8988T (cell line): ENCODE results near the gene D2HGDH.
A peak's percentile ranks its signal among the peaks of the same experiment; 100 is the strongest.
"Not testable (repeated sequence)": the region's sequence is repeated elsewhere in the genome, so short reads cannot be mapped to it uniquely, and the experiment has no call there.

ENCODE experiments used
- DNase-seq: peaks from one replicate; pipeline ENCODE4 v3.0.0; 2011

Gene D2HGDH

DNA sequence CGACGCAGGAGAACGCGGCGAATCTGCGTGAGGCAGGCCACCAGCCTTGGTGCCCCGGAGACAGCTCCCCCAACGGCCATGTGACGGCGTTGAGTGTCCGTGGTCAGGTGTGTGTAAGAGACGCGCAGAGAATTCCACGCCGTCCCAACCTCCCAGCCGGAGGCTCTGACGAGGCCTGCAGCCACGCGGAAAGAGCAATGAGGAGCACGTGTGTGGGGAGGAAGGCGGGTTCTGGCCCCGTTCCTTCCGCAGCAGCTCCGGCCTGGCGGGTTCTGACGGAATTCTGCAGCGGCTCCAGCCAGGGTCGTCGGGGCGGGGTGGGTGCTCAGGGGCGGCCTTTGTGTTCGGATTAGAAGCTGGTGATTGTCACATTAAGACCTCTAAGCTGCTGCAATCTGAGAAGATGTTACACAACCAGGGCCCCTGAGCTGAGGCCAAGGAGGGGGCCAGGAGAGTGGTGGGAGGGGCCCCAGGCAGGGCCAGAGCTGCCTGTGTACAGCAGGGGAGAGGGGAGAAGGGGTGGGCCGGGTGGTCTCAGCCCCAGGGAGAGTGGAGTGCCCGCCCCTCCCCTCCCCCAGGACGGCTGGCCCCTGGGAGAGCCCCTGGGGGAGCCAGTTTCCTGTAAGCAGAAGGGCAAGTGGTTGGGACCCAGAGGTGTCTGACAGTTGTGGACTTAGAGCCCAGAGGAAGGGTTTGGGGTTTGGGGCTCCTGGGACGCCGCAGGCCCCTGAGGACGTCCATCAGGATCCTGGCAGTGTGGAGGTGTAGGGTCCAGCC, 37.0 kb downstream of the D2HGDH start:
- peak; percentile 27 for DNase-seq

- DNase-seq: no peak
Measured at GRCh38 chr2:241772063-241772499, 37.7 kb downstream of the D2HGDH start.

GRCh38 chr2:241773511-241774418, 39.3 kb downstream of the D2HGDH start:
- DNase-seq: peak; percentile 19

GRCh38 chr2:241774419-241775222, 40.2 kb downstream of the D2HGDH start:
- peak; percentile 19 for DNase-seq

DNA sequence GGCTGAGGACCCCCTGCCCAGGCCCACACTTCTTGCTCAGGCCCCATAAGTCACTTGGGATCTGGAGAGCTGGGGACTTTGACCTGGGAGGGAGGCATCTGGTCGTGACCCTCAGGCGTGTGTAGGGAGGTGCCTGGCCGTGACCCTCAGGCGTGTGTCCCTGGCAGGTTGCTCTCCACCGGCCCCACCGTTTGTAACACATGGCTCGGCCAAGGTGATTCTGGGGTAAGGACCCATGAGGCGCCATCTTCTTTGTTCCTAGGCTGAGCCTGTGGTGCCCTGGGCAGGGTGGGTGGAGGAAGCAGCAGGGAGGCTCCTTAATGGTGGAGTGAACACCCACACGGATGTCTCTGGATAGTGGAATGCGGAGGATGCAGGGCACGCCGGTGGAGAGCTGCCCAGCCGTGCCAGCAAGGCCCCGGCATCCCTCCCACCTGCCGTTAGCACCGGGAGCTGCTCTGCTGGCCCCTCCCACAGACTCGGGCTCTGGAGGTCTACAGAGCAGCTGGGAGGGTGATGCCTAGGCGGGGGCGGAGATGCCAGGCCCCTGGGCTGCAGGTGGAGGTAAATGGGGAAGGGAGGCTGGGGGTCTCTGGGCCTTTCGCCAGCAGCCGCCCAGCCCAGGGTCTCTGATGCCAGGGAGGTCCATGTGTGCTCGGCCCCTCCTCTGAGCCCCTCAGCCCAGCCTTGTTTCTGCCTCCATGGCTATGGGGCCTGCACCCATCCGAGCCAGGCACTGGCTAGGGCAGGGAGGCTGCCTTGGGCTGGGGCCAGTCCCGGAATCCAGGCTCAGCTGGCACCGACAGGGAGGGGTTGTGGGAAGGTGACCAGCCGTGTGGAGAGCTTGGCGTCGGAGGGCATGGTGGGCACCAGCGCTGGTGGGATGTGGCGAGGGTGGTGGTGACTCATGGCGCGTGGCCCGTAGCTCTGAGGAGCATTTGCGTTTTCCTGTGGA, 41.1 kb downstream of the D2HGDH start:
- peak; percentile 21 for DNase-seq

GRCh38 chr2:241776336-241777169, 42.1 kb downstream of the D2HGDH start, which contains the start of gene GAL3ST2:
TSS of gene GAL3ST2 (plus strand) at chr2:241776822. CDS start at chr2:241776956, 134 bp downstream.
- DNase-seq: peak; percentile 13

DNA sequence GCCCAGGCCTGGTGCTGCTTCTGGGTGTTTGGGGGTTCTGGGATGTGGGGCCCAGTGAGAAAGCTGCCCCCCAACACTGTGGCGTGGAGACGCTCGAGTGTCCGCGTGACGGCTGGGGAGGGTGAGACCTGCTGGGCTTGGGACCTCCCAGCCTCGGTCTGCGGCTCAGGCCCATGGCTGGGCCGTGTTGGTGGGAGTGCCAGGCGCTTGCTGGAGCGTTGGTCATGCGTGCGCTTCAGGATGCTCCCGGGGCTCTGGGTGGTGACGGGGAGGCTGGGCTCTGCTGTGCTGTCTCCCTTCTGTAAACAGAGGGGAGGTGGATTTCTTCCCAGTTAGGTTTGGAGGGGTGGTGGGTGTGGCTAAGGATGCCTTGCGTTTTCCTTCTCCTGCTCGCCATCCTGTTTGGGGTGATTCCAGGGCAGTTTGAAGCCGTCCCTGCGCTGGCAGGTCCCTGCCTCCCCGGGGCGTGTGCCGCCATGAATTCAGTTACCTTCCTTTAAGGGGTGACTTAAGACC, 42.8 kb downstream of the D2HGDH start:
- DNase-seq: peak; percentile 34

- DNase-seq: peak; percentile 23
Measured at GRCh38 chr2:241777686-241778627, 43.5 kb downstream of the D2HGDH start.

DNA sequence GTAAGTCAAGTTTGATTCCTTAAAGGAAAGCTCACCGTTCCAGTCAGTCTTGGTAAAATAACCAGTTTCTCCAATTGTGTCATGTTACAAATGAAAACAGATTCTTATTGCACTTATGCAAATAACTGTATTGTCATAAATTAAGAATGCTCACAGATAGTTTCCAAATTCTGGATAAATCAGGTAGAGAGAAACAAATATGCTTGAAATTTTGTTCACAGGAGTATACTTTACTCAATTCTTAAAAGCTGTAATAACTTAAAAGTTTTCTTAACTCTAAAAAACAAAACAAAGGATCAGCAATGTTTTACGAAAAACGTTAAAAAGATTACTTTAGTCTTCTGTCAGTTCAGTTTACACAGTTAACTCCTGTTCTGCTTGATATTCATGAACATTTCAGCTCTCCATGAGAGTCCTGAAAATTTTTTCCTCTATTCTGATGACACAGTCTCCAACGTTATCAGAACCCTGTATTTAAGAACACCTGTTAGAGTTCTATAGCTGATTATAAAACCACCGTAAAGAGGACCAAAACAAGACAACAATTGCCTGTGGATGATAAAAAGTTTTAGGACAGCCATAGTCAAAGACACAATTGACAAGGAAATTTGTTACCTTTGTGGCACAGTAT, 46.6 kb downstream of the D2HGDH start:
- DNase-seq: no peak

GRCh38 chr2:241782053-241782452, 47.6 kb downstream of the D2HGDH start:
- DNase-seq: not testable (repeated sequence)

- DNase-seq: no peak
Measured at GRCh38 chr2:241788135-241788534, 53.7 kb downstream of the D2HGDH start.

DNA sequence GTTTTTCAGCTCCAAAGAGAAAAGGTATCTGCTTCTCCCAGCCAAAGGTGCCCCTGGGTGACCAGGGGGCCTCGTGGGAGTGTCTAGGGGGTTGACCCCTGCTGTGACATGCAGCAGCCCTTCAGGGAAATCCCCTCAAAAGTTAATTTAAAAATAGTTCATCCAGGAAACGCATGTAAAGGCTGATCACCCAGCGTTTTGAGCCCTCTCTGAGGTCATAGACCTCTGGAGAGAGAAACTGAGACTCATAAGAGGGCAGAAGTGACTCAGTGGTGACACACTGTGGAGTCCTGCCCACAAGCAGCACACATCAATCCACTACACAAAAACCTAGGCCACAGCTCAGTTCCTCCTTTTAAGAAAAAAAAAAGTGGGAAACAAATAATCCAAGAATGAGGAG, 54.1 kb downstream of the D2HGDH start:
- no peak for DNase-seq

GRCh38 chr2:241791385-241791784, 57.0 kb downstream of the D2HGDH start:
- peak; percentile 5 for DNase-seq

GRCh38 chr2:241793385-241793784, 59.0 kb downstream of the D2HGDH start:
- DNase-seq: no peak

- peak; percentile 8 for DNase-seq
Measured at GRCh38 chr2:241794250-241794823, 59.9 kb downstream of the D2HGDH start.

DNA sequence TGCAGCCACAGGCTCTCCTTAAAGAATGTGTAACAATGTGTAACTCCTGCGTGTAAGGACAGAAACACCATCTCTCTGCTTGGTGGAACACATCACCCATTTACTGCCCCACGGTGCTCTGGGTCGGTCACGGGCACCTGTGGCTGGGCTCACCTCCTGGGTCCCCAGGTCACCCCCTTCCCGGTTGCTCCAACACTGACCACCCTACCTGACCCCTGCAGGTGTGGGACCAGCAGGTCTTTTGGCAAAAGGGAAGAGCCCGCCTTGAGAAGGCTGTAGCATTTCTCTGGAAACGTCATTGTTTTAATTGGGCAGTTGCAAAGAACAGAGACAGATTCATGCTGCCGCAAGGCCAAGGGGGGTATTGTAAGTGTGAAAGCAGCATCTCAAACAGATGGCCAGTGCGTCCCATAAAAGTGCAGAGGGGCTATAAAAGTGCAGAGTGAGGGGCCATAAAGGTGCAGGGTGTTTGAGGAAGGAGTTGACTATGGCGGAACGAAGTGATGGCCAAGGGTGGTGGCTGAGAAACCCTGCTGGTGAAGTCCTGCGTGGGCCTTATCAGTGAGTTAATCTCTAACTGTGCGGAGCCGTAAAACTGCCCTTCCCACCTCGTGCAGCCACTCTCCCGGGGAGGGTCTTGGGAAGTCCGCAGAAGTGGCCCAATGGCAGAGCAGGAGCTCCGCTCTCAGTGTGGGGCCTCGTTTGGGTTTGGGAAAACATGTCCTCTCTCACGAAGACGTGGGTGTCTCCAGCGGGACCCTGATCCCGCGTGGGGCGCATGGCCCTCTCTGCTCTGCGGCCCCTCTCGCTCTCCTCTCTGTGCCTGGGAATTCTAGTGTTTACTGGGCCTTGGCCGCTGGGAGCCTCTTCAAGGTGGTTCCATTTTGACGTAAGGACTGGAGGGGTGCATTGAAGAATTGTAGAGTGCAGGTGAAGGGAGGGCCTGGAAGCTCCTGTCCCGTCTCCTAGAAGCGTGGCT, 60.9 kb downstream of the D2HGDH start:
- peak; percentile 15 for DNase-seq

GRCh38 chr2:241796209-241796608, 61.8 kb downstream of the D2HGDH start:
- peak; percentile 7 for DNase-seq
